ENCODE data around the gene DGKB. TPM values are rescaled to one million over a fixed set of nuclear protein-coding genes. Genes with fewer than 3 reads are reported as not detected.

Gene DGKB
- total RNA-seq, 1 experiment from 2014 or later = not detected

- no peak for DNase-seq
- Mint-ChIP-seq H3K27ac (ENCODE audit: unreplicated experiment) (no peak overlapping the region), H3K9me3 (ENCODE audit: low read depth, unreplicated experiment) (no peaks in the 10 kb centered on the region), H3K36me3 (ENCODE audit: insufficient read depth, unreplicated experiment) (no peaks in the 10 kb centered on the region), H3K4me1 (ENCODE audit: low read depth, unreplicated experiment) (peaks cover 28% of the 10 kb centered on the region), H3K4me3 (ENCODE audit: low read depth, unreplicated experiment) (no peak overlapping the region), H3K27me3 (ENCODE audit: unreplicated experiment) (no peaks in the 10 kb centered on the region)
- no TSS peak for BruUV-seq (replicated peaks)
- intact Hi-C loops (cut with micrococcal nuclease; ENCODE audit: unreplicated experiment) = no loop called here
- CTCF ChIA-PET = no interaction called here
- TF ChIP-seq, protein P1, sequence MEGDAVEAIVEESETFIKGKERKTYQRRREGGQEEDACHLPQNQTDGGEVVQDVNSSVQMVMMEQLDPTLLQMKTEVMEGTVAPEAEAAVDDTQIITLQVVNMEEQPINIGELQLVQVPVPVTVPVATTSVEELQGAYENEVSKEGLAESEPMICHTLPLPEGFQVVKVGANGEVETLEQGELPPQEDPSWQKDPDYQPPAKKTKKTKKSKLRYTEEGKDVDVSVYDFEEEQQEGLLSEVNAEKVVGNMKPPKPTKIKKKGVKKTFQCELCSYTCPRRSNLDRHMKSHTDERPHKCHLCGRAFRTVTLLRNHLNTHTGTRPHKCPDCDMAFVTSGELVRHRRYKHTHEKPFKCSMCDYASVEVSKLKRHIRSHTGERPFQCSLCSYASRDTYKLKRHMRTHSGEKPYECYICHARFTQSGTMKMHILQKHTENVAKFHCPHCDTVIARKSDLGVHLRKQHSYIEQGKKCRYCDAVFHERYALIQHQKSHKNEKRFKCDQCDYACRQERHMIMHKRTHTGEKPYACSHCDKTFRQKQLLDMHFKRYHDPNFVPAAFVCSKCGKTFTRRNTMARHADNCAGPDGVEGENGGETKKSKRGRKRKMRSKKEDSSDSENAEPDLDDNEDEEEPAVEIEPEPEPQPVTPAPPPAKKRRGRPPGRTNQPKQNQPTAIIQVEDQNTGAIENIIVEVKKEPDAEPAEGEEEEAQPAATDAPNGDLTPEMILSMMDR (IDR thresholded peaks at IDR 0.05; ENCODE audit: unreplicated experiment) = no peak
These were observed 11.3 kb downstream of the DGKB start for GRCh38 chr7:14891289-14891688.

GRCh38 chr7:14888962-14889361, 13.6 kb downstream of the DGKB start:
- H3K36me3 Mint-ChIP-seq (ENCODE audit: insufficient read depth, unreplicated experiment) = no peaks in the 10 kb centered on the region
- BruUV-seq (replicated peaks) = no TSS peak
- H3K27me3 Mint-ChIP-seq (ENCODE audit: unreplicated experiment) = no peaks in the 10 kb centered on the region
- H3K4me3 Mint-ChIP-seq (ENCODE audit: low read depth, unreplicated experiment) = no peak overlapping the region
- no peak for DNase-seq
- H3K9me3 Mint-ChIP-seq (ENCODE audit: low read depth, unreplicated experiment) = no peaks in the 10 kb centered on the region
- H3K27ac Mint-ChIP-seq (ENCODE audit: unreplicated experiment) = no peak overlapping the region
- peaks cover 15% of the 10 kb centered on the region for H3K4me1 Mint-ChIP-seq (ENCODE audit: low read depth, unreplicated experiment)
- CTCF ChIA-PET = no interaction called here
- TF ChIP-seq, protein P1 (IDR thresholded peaks at IDR 0.05; ENCODE audit: unreplicated experiment) = no peak
- intact Hi-C loops (cut with micrococcal nuclease; ENCODE audit: unreplicated experiment) = no loop called here

GRCh38 chr7:14886533-14886932, 16.0 kb downstream of the DGKB start:
- H3K27ac Mint-ChIP-seq (ENCODE audit: unreplicated experiment) = no peak overlapping the region
- TF ChIP-seq, protein P1 (IDR thresholded peaks at IDR 0.05; ENCODE audit: unreplicated experiment) = no peak
- no peaks in the 10 kb centered on the region for H3K9me3 Mint-ChIP-seq (ENCODE audit: low read depth, unreplicated experiment)

DNA sequence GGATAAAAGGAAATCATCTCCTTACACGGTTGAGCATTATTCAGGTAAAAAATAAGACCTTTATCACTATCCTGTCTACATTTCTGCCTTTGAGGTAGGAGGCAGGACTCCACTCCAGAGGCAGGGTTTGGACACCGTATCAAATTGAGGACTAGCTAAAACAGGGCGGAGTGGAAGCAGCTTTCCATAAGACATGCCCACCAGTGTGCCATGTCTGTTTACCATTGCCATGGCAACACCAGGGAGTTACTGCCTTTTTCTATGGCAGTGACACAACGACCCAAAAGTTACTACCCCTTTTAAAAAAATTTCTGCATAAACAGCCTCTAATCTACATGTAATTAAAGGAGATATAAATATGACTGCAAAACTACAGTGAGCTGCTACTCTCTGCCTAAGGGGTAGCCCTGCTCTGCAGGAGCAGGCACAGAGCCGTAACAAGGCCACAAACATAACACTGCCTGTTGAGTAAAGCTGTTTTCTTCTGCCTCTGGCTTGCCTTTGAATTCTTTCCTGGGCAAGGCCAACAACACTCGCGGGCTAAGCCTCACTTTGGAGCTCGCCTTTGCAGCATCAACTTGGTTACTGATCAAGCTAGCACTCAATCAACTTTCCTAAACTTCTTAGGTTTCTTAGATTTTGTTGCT, 26.5 kb downstream of the DGKB start:
- no peaks in the 10 kb centered on the region for H3K4me1 Mint-ChIP-seq (ENCODE audit: low read depth, unreplicated experiment)
- H3K27ac Mint-ChIP-seq (ENCODE audit: unreplicated experiment) = no peak overlapping the region
- no peaks in the 10 kb centered on the region for H3K36me3 Mint-ChIP-seq (ENCODE audit: insufficient read depth, unreplicated experiment)
- TF ChIP-seq, protein P1 (IDR thresholded peaks at IDR 0.05; ENCODE audit: unreplicated experiment) = no peak
- BruUV-seq (replicated peaks) = no TSS peak
- H3K4me3 Mint-ChIP-seq (ENCODE audit: low read depth, unreplicated experiment) = no peak overlapping the region
- intact Hi-C loops (cut with micrococcal nuclease; ENCODE audit: unreplicated experiment) = no loop called here
- CTCF ChIA-PET = interaction anchor here (0.6 to 0.7 kb wide), 2 partner anchors 1003 to 1104 kb away, joined by 3 to 5 read pairs; no protein-coding TSS in a partner anchor
- H3K27me3 Mint-ChIP-seq (ENCODE audit: unreplicated experiment) = no peaks in the 10 kb centered on the region
- H3K9me3 Mint-ChIP-seq (ENCODE audit: low read depth, unreplicated experiment) = no peaks in the 10 kb centered on the region
- no peak for DNase-seq

More at GRCh38 chr7:14886533-14886932, 16.0 kb downstream of the DGKB start:
- intact Hi-C loops (cut with micrococcal nuclease; ENCODE audit: unreplicated experiment) = no loop called here
- Mint-ChIP-seq H3K27me3 (ENCODE audit: unreplicated experiment) (no peaks in the 10 kb centered on the region), H3K4me3 (ENCODE audit: low read depth, unreplicated experiment) (no peak overlapping the region), H3K4me1 (ENCODE audit: low read depth, unreplicated experiment) (no peaks in the 10 kb centered on the region), H3K36me3 (ENCODE audit: insufficient read depth, unreplicated experiment) (no peaks in the 10 kb centered on the region)
- no TSS peak for BruUV-seq (replicated peaks)
- no peak for DNase-seq
- CTCF ChIA-PET = no interaction called here
